Common myeloid progenitor, CD34-positive (primary cell): ENCODE measurements around the gene COX20.
"Not testable (repeated sequence)": the region's sequence is repeated elsewhere in the genome, so short reads cannot be mapped to it uniquely, and the experiment has no call there.

ENCODE experiments used
- CTCF ChIA-PET: fragments of 350-600 bp; sonication (Branson Sonifier 250); formaldehyde crosslinking; loops from one replicate; lab custom pipeline; 2021; ENCODE audit warnings: antibody characterized with exemption; lab: Charles Lee
- POLR2A ChIA-PET: fragments of 350-600 bp; sonication (Branson Sonifier 250); formaldehyde crosslinking; loops from one replicate; lab custom pipeline; 2021; ENCODE audit warnings: antibody characterized with exemption; lab: Charles Lee
- DNase-seq, 3 donors: peaks; one replicate each; pipeline versions ENCODE4 v3.0.0 to v3.0.0-alpha.2; 2013
- H3K27ac ChIP-seq, 2 experiments: 1 replicate in 1 of 2; 2 replicates in 1 of 2; pipeline ENCODE4 v1.7.0; 2013; ENCODE audit warnings: inconsistent platforms in 2 of 2, low read length in 2 of 2, mild to moderate bottlenecking in 2 of 2, low read depth in 1 of 2, moderate library complexity in 1 of 2; ENCODE audit not compliant: severe bottlenecking in 2 of 2, insufficient read depth in 1 of 2, poor library complexity in 1 of 2
- H3K27me3 ChIP-seq, 5 experiments: replicated peaks in 2 of 5; 1 replicate in 3 of 5; 2 replicates in 2 of 5; pipeline versions ENCODE4 v1.6.1 to v1.7.0; 2013; ENCODE audit warnings: low read length in 4 of 5, mild to moderate bottlenecking in 2 of 5, moderate library complexity in 2 of 5, inconsistent platforms in 1 of 5; ENCODE audit not compliant: insufficient read depth in 5 of 5, control insufficient read depth in 4 of 5
- H3K36me3 ChIP-seq, 4 experiments: 1 replicate in 2 of 4; 2 replicates in 2 of 4; pipeline versions ENCODE4 v1.6.1 to v1.7.0; 2013; ENCODE audit warnings: low read length in 3 of 4, control low read depth in 1 of 4, mild to moderate bottlenecking in 1 of 4; ENCODE audit not compliant: control insufficient read depth in 4 of 4, insufficient read depth in 4 of 4
- H3K4me1 ChIP-seq, 4 experiments: 1 replicate in 3 of 4; 2 replicates in 1 of 4; pipeline versions ENCODE4 v1.6.1 to v1.7.1; 2013; ENCODE audit warnings: low read length in 3 of 4, mild to moderate bottlenecking in 3 of 4, control low read depth in 1 of 4, inconsistent platforms in 1 of 4, moderate library complexity in 1 of 4; ENCODE audit not compliant: control insufficient read depth in 4 of 4, insufficient read depth in 4 of 4; ENCODE audit errors: control extremely low read depth in 1 of 4
- H3K4me3 ChIP-seq, 7 experiments: 1 replicate in 4 of 7; 2 replicates in 3 of 7; pipeline versions ENCODE4 v1.5.1 to v1.7.0; 2013; ENCODE audit warnings: mild to moderate bottlenecking in 7 of 7, low read length in 6 of 7, moderate library complexity in 6 of 7, inconsistent platforms in 2 of 7, low read depth in 2 of 7, control low read depth in 1 of 7; ENCODE audit not compliant: insufficient read depth in 4 of 7, control insufficient read depth in 1 of 7; ENCODE audit errors: extremely low read depth in 1 of 7
- H3K9me3 ChIP-seq, 5 experiments: 1 replicate in 4 of 5; 2 replicates in 1 of 5; pipeline versions ENCODE4 v1.6.1 to v1.7.1; 2013; ENCODE audit warnings: low read length in 4 of 5, mild to moderate bottlenecking in 2 of 5, inconsistent platforms in 1 of 5, low read depth in 1 of 5, moderate library complexity in 1 of 5; ENCODE audit not compliant: control insufficient read depth in 4 of 5, insufficient read depth in 2 of 5; ENCODE audit errors: control extremely low read depth in 1 of 5
- WGBS: methylation state at CpG from one replicate; pipeline ENCODE4 v1.1.5; 2013; ENCODE audit not compliant: insufficient coverage; 5-methylcytosine and 5-hydroxymethylcytosine counted together

COX20 gene

GRCh38 chr1:244794071-244794470, 41.4 kb upstream of the COX20 start:
- no peaks in the 10 kb centered on the region for H3K9me3 ChIP-seq
- POLR2A ChIA-PET = no interaction called here
- 96% methylated on average over 7 of the region's 9 CpGs for WGBS

GRCh38 chr1:244794516-244794915, 40.9 kb upstream of the COX20 start:
- DNase-seq, POLR2A ChIA-PET, H3K27me3 ChIP-seq, H3K36me3 ChIP-seq, H3K9me3 ChIP-seq, H3K4me1 ChIP-seq, H3K4me3 ChIP-seq, H3K27ac ChIP-seq: not testable (repeated sequence)
- WGBS = 93% methylated on average over 5 of the region's 6 CpGs
- CTCF ChIA-PET = interaction anchor here (8.9 kb wide), 1 partner anchor 190 kb away, joined by 91 read pairs; no protein-coding TSS in a partner anchor

More at GRCh38 chr1:244794071-244794470, 41.4 kb upstream of the COX20 start:
- Histone ChIP-seq H3K27me3 (peaks cover 0 to 8% (median 0%) of the 10 kb centered on the region in 5 experiments), H3K27ac (no peak overlapping the region), H3K36me3 (no peaks in the 10 kb centered on the region), H3K4me1 (no peaks in the 10 kb centered on the region), H3K4me3 (no peak overlapping the region)
- CTCF ChIA-PET = interaction anchor here (8.9 kb wide), 1 partner anchor 190 kb away, joined by 91 read pairs; no protein-coding TSS in a partner anchor
- DNase-seq = no peak

GRCh38 chr1:244796719-244797406, 38.6 kb upstream of the COX20 start:
- ChIA-PET POLR2A (interaction anchor here (0.5 kb wide), 1 partner anchor 57 kb away, joined by 3 read pairs; no protein-coding TSS in a partner anchor), CTCF (interaction anchor here (0.7 to 8.9 kb wide), 19 partner anchors 11 to 276 kb away, joined by 3 to 91 read pairs (median 3); no protein-coding TSS in a partner anchor)
- H3K9me3 ChIP-seq = no peaks in the 10 kb centered on the region
- no peak overlapping the region for H3K27ac ChIP-seq
- H3K27me3 ChIP-seq = peaks cover 0 to 5% (median under 1%) of the 10 kb centered on the region in 5 experiments
- peak; percentile 56 to 78 (median 69) for DNase-seq
- peaks cover 0 to under 1% (median 0%) of the 10 kb centered on the region in 4 experiments for H3K4me1 ChIP-seq
- 38% methylated on average over 9 of the region's 10 CpGs for WGBS
- H3K36me3 ChIP-seq = no peaks in the 10 kb centered on the region
- H3K4me3 ChIP-seq = no peak overlapping the region

- Histone ChIP-seq H3K4me1 (peaks cover 0 to 9% (median 2%) of the 10 kb centered on the region in 4 experiments), H3K4me3 (no peak overlapping the region), H3K27me3 (peaks cover 0 to 14% (median 2%) of the 10 kb centered on the region in 5 experiments), H3K36me3 (no peaks in the 10 kb centered on the region), H3K27ac (no peak overlapping the region), H3K9me3 (no peaks in the 10 kb centered on the region)
- POLR2A ChIA-PET = no interaction called here
- no peak for DNase-seq
- 92% methylated on average over 7 of the region's 9 CpGs for WGBS
- CTCF ChIA-PET = interaction anchor here (0.6 to 8.9 kb wide), 20 partner anchors 11 to 355 kb away, joined by 3 to 91 read pairs (median 6); partner anchors contain the start of gene HNRNPU
These were observed 34.6 kb upstream of the COX20 start for GRCh38 chr1:244800821-244801220.

GRCh38 chr1:244801246-244801645, 34.2 kb upstream of the COX20 start:
- DNase-seq = peak; percentile 76 to 82 (median 78)
- no peaks in the 10 kb centered on the region for H3K9me3 ChIP-seq
- CTCF ChIA-PET = interaction anchor here (0.6 to 8.9 kb wide), 24 partner anchors 12 to 355 kb away, joined by 3 to 91 read pairs (median 5); partner anchors contain the start of gene HNRNPU
- POLR2A ChIA-PET = no interaction called here
- no peaks in the 10 kb centered on the region for H3K36me3 ChIP-seq
- no peak overlapping the region for H3K27ac ChIP-seq
- peaks cover 0 to 15% (median 2%) of the 10 kb centered on the region in 5 experiments for H3K27me3 ChIP-seq
- H3K4me1 ChIP-seq = peaks cover 0 to 9% (median 2%) of the 10 kb centered on the region in 4 experiments
- peak overlapping the region in 1 of 7 experiments; percentile 11 for H3K4me3 ChIP-seq
- WGBS = 48% methylated on average over 5 of the region's 14 CpGs

- POLR2A ChIA-PET = no interaction called here
- WGBS = 49% methylated on average over 12 of the region's 14 CpGs
These were observed 33.4 kb upstream of the COX20 start for GRCh38 chr1:244802041-244802440.

More at GRCh38 chr1:244802041-244802440, 33.4 kb upstream of the COX20 start:
- Histone ChIP-seq H3K27ac (no peak overlapping the region), H3K4me3 (no peak overlapping the region), H3K4me1 (peaks cover 0 to 9% (median 2%) of the 10 kb centered on the region in 4 experiments), H3K27me3 (peaks cover 0 to 15% (median 2%) of the 10 kb centered on the region in 5 experiments), H3K36me3 (no peaks in the 10 kb centered on the region), H3K9me3 (no peaks in the 10 kb centered on the region)
- DNase-seq = no peak
- CTCF ChIA-PET = interaction anchor here (1.0 to 8.9 kb wide), 21 partner anchors 12 to 354 kb away, joined by 3 to 91 read pairs (median 6); partner anchors contain the start of gene HNRNPU
